Articular chondrocyte of knee joint (primary cell): Measurements from ENCODE around the gene TRMT2A. TPM values are rescaled to one million over a fixed set of nuclear protein-coding genes. Genes with fewer than 3 reads are reported as not detected.

ENCODE experiments used
- small RNA-seq: library from RNA; depleted of rRNA; stranded (forward); fragments of <200 nt; gene quantifications from one replicate; pipeline ENCODE3, GENCODE V24; 2012
- total RNA-seq: library from RNA; depleted of rRNA; stranded (reverse); fragments of >200 nt; gene quantifications from 2 replicates; pipeline ENCODE4 v1.2.3, GENCODE V29; 2012

The TRMT2A gene, protein sequence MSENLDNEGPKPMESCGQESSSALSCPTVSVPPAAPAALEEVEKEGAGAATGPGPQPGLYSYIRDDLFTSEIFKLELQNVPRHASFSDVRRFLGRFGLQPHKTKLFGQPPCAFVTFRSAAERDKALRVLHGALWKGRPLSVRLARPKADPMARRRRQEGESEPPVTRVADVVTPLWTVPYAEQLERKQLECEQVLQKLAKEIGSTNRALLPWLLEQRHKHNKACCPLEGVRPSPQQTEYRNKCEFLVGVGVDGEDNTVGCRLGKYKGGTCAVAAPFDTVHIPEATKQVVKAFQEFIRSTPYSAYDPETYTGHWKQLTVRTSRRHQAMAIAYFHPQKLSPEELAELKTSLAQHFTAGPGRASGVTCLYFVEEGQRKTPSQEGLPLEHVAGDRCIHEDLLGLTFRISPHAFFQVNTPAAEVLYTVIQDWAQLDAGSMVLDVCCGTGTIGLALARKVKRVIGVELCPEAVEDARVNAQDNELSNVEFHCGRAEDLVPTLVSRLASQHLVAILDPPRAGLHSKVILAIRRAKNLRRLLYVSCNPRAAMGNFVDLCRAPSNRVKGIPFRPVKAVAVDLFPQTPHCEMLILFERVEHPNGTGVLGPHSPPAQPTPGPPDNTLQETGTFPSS
- 30.1 and 30.6 TPM in 2 replicates for total RNA-seq

DNA sequence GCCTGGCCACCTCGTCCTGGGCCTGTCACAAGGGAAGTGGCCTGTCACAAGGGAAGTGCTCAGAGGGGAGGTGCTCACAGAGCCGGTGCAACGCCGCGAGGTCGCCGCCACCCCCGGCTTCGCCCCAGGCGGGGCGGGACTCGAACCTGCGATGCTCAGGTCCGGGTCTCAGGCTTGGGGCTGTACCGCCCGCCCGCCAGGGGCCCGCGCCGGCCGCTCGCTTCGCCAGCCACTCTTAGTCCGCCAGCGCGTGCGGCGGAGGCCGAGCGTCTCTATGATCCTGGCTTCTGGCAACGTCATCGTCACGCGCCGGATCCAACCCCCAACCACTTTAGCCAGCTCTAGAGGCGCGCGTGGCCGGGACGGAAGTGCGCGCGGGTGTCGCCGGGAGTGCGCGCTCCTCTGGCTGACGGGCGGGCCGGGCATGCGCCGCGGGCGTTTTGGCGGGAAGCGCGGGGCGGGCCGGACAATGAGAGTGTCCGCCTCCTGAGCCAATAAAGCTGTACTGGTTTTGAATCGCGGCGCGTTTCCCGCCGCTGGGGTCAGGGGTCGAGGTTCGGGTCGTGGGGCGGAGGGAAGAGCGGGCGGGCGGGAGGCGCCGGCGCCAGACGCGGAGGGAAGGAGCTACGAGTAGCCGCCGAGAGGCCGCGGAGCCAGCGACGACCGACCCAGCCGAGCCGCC lies at the start of gene TRMT2A:
Gene TRMT2A, minus strand, starts transcription at position 276 of the 682 bp plus-strand sequence. CDS start 320 bp downstream, outside the sequence.

DNA sequence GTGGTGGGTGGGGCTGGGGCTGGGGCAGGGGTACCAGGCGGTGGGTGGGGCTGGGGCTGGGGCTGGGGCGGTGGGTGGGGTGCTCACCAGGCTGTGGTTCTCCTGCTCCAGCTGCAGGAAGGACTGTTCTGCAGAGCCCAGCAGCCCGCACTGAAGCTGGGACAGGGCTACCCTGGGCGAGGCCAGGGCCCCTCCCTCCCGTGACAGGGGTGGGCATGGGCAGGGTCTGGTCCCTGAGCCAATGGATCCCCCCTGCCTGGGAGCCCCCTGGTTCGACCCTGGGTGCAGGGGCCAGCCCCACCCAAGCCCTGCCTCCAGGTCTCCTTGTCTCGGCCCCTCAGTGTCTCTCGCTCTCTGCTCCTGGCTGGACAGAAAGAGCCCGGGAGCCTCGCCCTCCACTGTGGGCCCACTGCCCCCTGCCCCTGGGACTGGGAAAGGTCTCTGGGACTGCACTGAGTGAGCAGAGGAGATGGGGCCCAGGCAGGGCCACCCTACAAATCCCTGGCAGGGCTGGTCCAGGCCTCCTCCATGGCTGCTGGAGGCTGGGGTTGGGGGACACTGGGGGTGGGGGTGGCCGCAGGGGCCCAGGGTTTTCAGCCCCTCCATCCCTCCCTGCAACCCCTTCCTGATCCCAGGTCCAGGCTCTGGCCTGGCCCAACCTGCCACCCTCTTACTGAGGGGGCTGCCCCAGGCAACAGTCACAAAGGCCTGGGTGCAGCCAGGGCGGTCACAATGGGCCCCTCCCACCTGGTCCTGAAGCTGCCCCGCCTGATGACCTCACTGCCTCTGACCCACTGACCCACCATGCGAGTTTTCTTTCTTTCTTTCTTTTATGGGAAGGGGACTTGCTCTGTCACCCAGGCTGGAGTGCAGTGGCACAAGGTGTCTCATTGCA lies 33.6 kb upstream of the TRMT2A start, which contains the start of gene CCDC188:
Gene CCDC188, minus strand, starts transcription at position 675 of the 895 bp plus-strand sequence. Its CDS starts 69 bp downstream, at position 606.

DNA sequence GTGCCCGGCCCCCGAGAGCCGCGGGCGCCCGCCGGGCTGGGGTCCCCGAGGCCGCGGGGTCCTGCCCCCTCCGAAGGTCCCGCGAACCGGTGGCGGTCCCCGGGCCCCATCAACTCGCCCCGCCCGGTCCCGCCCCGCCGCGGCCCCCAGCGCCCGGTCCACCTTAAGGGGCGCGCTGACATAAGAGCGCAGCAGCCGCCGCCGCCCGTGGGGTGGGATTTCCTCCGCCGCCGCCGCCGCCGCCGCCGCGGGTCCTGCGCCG lies 14.5 kb upstream of the TRMT2A start, which contains the start of gene ZDHHC8:
Gene ZDHHC8, plus strand, starts transcription at position 208 of the 262 bp plus-strand sequence. CDS start 144 bp downstream, outside the sequence.

DNA sequence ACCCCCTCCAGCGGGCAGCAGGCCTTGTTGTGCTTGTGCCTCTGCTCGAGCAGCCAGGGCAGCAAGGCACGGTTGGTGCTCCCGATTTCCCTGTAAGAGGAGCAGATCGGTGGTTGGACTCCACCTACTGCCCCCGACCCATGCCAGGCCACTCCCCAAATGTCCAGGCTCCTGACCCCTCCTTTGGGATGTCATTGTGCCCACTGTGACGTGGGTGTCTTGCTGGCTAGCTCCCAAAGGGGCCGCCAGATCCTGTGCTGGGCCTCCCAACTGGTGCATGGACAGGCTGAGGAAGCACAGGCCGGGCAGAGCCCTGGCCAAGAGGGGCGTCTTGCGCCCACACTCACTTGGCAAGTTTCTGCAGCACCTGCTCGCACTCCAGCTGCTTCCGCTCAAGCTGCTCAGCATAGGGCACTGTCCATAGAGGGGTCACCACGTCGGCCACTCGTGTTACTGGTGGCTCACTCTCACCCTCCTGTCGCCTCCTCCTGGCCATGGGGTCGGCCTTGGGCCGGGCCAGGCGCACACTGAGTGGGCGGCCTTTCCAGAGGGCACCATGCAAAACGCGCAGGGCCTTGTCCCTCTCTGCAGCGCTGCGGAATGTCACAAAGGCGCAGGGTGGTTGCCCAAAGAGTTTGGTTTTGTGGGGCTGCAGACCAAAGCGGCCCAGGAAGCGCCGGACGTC lies 1.2 kb downstream of the TRMT2A start, which contains the start of gene RANBP1:
Gene RANBP1, plus strand, starts transcription at position 414 of the 685 bp plus-strand sequence. Its CDS starts 81 bp downstream, at position 495.

DNA sequence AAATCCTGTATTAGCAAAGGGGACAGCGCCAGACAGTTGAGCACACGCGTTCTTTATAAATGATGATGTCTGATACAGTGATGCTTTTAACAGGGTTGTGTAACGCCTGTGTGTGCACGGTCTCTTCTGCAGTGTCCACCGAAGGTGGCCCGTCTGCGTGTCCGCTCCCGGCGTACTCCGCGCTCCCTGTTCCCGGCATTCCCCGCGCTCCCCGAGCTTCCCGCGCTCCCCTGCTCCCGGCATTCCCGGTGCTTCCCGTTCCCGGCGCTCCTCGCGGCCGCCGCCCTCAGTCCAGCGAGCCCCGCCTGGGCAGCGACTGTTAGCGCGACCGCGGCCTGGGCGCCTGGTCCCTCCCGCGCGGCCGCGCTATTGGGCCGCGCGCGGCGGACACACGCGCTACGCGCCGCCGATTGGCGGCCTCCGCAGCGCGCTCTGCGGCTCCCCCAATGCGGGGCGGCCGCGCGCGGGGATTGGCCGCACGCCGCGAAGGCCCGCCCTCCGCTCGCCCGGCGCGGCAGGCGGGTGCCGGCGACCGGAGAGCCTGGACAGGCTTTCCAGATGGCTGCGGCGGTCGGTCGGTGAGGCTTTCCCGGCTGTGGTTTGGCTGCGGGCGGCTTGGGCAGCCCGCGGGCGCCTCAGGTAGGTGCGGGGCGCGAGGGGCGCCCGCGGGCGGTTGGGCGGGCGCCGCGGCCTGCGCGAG lies 37.1 kb downstream of the TRMT2A start, which contains the start of gene DGCR8:
Gene DGCR8, plus strand, starts transcription at position 497 of the 700 bp plus-strand sequence. CDS start 5,723 bp downstream, outside the sequence.

Small RNA genes lying within 50 kb of the gene (small RNA-seq; reads per million reads assigned to genes)
- not detected for gene MIR6816
- not detected for gene RF00017
- gene RF00599: not detected

Other genes with a start within 250 kb of the TRMT2A start
- gene COMT, start 175.5 kb downstream of the TRMT2A start, total RNA-seq: 222 and 228 TPM in 2 replicates
- gene TXNRD2, start 175.4 kb downstream of the TRMT2A start, total RNA-seq: 13.3 and 16.5 TPM in 2 replicates
- 21.4 and 25.2 TPM in 2 replicates for gene ARVCF, start 100.4 kb downstream of the TRMT2A start, total RNA-seq
- 44.9 and 51.9 TPM in 2 replicates for gene TANGO2, start 96.1 kb downstream of the TRMT2A start, total RNA-seq
- 23.0 and 28.5 TPM in 2 replicates for gene DGCR8, start 37.0 kb downstream of the TRMT2A start, total RNA-seq
- 117 and 128 TPM in 2 replicates for gene RANBP1, start 1.1 kb downstream of the TRMT2A start, total RNA-seq
- gene ZDHHC8, start 14.6 kb upstream of the TRMT2A start, total RNA-seq: 10.6 and 12.5 TPM in 2 replicates
- 0.65 and 1.3 TPM in 2 replicates for gene CCDC188, start 33.8 kb upstream of the TRMT2A start, total RNA-seq
- gene RTN4R, start 151.1 kb upstream of the TRMT2A start, total RNA-seq: 0.22 and 0.26 TPM in 2 replicates
- 48.0 and 54.7 TPM in 2 replicates for gene DGCR6L, start 202.8 kb upstream of the TRMT2A start, total RNA-seq